KMS-11 (cell line): Measurements from ENCODE around the gene ZPBP.

Source experiments
- H2AFZ ChIP-seq: fragments of 200-600 bp; sonication (generic); 2 replicates; pipeline ENCODE4 v1.6.1; 2016; ENCODE audit warnings: antibody characterized with exemption, mixed run types, low read depth
- H3K27ac ChIP-seq: fragments of 200-600 bp; sonication (generic); 2 replicates; pipeline ENCODE4 v1.6.1; 2016; ENCODE audit warnings: mild to moderate bottlenecking, mixed run types
- H3K27me3 ChIP-seq: fragments of 200-600 bp; sonication (generic); 2 replicates; pipeline ENCODE4 v1.6.1; 2017; ENCODE audit warnings: mild to moderate bottlenecking, low read depth, mixed run types, moderate library complexity; ENCODE audit not compliant: insufficient read depth
- H3K36me3 ChIP-seq: fragments of 200-600 bp; sonication (generic); 2 replicates; pipeline ENCODE4 v1.6.1; 2017; ENCODE audit warnings: mild to moderate bottlenecking, mixed run types; ENCODE audit not compliant: insufficient read depth
- H3K4me1 ChIP-seq: fragments of 200-600 bp; sonication (generic); 2 replicates; pipeline ENCODE4 v1.6.1; 2016; ENCODE audit warnings: mild to moderate bottlenecking, low read depth, mixed run types; ENCODE audit not compliant: poor library complexity, severe bottlenecking
- H3K4me2 ChIP-seq: fragments of 200-600 bp; sonication (generic); 2 replicates; pipeline ENCODE4 v1.7.0; 2016; ENCODE audit warnings: mild to moderate bottlenecking, mixed run types
- H3K4me3 ChIP-seq: fragments of 200-600 bp; sonication (generic); IDR thresholded peaks from 2 replicates; pipeline ENCODE4 v1.6.1; 2017; ENCODE audit warnings: low read depth, low read length, mixed read lengths; ENCODE audit not compliant: insufficient read depth
- H3K79me2 ChIP-seq: fragments of 200-600 bp; sonication (generic); 2 replicates; pipeline ENCODE4 v1.6.1; 2016; ENCODE audit warnings: low read depth, mixed run types; ENCODE audit not compliant: insufficient read depth
- H3K9ac ChIP-seq: fragments of 200-600 bp; sonication (generic); 2 replicates; pipeline ENCODE4 v1.6.1; 2016; ENCODE audit warnings: mild to moderate bottlenecking, mixed run types
- H4K20me1 ChIP-seq: fragments of 200-600 bp; sonication (generic); 2 replicates; pipeline ENCODE4 v1.6.1; 2016; ENCODE audit warnings: mild to moderate bottlenecking, mixed run types; ENCODE audit not compliant: insufficient read depth
- CTCF ChIP-seq: fragments of 200-600 bp; sonication (generic); conservative IDR thresholded peaks from 2 replicates; pipeline ENCODE4 v1.6.1; 2017; ENCODE audit warnings: low read depth, mild to moderate bottlenecking, antibody characterized with exemption, low read length, moderate library complexity, mixed read lengths

ZPBP gene

GRCh38 chr7:49995681-49996080, 97.4 kb downstream of the ZPBP start:
- Histone ChIP-seq H3K36me3 (no peaks in the 10 kb centered on the region), H3K4me3 (no peak overlapping the region), H3K79me2 (no peaks in the 10 kb centered on the region), H3K4me1 (peaks cover 17% of the 10 kb centered on the region), H2AFZ (no peak overlapping the region), H3K27me3 (no peaks in the 10 kb centered on the region), H3K9ac (no peak overlapping the region), H3K4me2 (no peak overlapping the region), H3K27ac (no peak overlapping the region), H4K20me1 (no peaks in the 10 kb centered on the region)
- TF ChIP-seq CTCF, result no peak

GRCh38 chr7:49986191-49986590, 106.9 kb downstream of the ZPBP start:
- H3K36me3 ChIP-seq, result no peaks in the 10 kb centered on the region
- H3K27me3 ChIP-seq, result no peaks in the 10 kb centered on the region
- H3K4me3 ChIP-seq, result no peak overlapping the region
- H2AFZ ChIP-seq, result no peak overlapping the region
- no peak overlapping the region for H3K4me2 ChIP-seq
- no peak overlapping the region for H3K9ac ChIP-seq
- no peak for TF ChIP-seq CTCF
- H3K79me2 ChIP-seq, result no peaks in the 10 kb centered on the region
- H3K27ac ChIP-seq, result no peak overlapping the region
- H3K4me1 ChIP-seq, result peaks cover 5% of the 10 kb centered on the region
- H4K20me1 ChIP-seq, result no peaks in the 10 kb centered on the region

GRCh38 chr7:49980465-49980864, 112.6 kb downstream of the ZPBP start:
- Histone ChIP-seq H3K4me2 (no peak overlapping the region), H4K20me1 (no peaks in the 10 kb centered on the region), H3K27me3 (no peaks in the 10 kb centered on the region), H3K4me1 (no peaks in the 10 kb centered on the region), H3K36me3 (no peaks in the 10 kb centered on the region), H3K79me2 (no peaks in the 10 kb centered on the region), H3K4me3 (no peak overlapping the region), H3K27ac (no peak overlapping the region), H2AFZ (no peak overlapping the region), H3K9ac (no peak overlapping the region)
- TF ChIP-seq CTCF, result no peak

- Histone ChIP-seq H4K20me1 (no peaks in the 10 kb centered on the region), H3K27me3 (no peaks in the 10 kb centered on the region)
- TF ChIP-seq CTCF, result no peak
These were observed 116.8 kb downstream of the ZPBP start for GRCh38 chr7:49976238-49976637.

More at GRCh38 chr7:49976238-49976637, 116.8 kb downstream of the ZPBP start:
- Histone ChIP-seq H3K36me3 (no peaks in the 10 kb centered on the region), H3K4me1 (no peaks in the 10 kb centered on the region), H3K4me2 (no peak overlapping the region), H3K79me2 (no peaks in the 10 kb centered on the region), H3K4me3 (no peak overlapping the region), H2AFZ (no peak overlapping the region), H3K27ac (no peak overlapping the region), H3K9ac (no peak overlapping the region)
